Mucosa of gallbladder (tissue), 1 donor: Measurements from ENCODE around the gene KRT33A. TPM values are rescaled to one million over a fixed set of nuclear protein-coding genes. Genes with fewer than 3 reads are reported as not detected.

Experiments
- DNase-seq: peaks from one replicate; pipeline ENCODE4 v3.0.0-alpha.2; 2020; ENCODE audit warnings: low spot score
- total RNA-seq: library from RNA; stranded (reverse); gene quantifications from one replicate; pipeline ENCODE4 v1.2.1, GENCODE V29; 2021
- donor health status: DM: no; HTN: no; CAD: no.

The KRT33A gene
- total RNA-seq, 1 donor from 2014 or later = not detected

- DNase-seq = no peak
Measured at GRCh38 chr17:41302981-41303380, 47.6 kb downstream of the KRT33A start.

- no peak for DNase-seq
Measured at GRCh38 chr17:41301916-41302901, 48.4 kb downstream of the KRT33A start, which contains the start of gene KRTAP29-1. TSS of gene KRTAP29-1 (minus strand) at chr17:41302851. CDS start at chr17:41302851, 0 bp downstream.

DNA sequence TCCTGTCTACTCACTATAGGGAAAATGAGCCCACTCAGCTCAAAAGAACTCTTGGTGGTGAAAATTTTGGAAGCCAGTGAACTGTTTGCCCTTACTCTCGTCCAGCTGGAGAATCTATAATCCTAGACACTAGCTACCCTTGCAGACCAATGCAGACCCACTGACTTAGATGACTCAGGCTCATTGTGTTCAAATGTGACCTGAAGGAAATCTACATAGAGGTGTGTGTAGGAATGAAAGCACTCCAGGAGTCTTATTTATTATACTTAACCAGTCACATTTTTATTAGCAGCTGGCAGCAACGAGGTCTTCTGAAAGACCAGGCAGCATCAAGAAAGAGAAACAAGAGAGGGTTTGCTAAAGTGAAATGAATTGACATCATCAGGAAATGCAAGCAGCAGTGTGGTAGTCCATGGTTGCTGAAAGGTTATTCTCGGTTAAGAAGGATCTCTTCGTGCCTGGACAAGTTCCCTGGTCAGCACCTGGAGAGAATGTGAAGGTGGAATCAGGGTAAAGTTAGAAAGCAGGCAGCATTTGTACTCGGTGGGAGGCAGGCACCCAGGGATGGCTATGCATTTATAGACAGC, 49.3 kb downstream of the KRT33A start:
- no peak for DNase-seq

GRCh38 chr17:41298458-41299135, 52.0 kb downstream of the KRT33A start:
- no peak for DNase-seq

- DNase-seq = no peak
Measured at GRCh38 chr17:41296846-41297245, 53.8 kb downstream of the KRT33A start.

Other genes with a start within 250 kb of the KRT33A start
- not detected for gene KRTAP4-16, start 248.6 kb downstream of the KRT33A start, total RNA-seq
- not detected for gene KRTAP4-9, start 245.4 kb downstream of the KRT33A start, total RNA-seq
- not detected for gene KRTAP4-11, start 232.5 kb downstream of the KRT33A start, total RNA-seq
- gene KRTAP4-12, start 226.6 kb downstream of the KRT33A start, total RNA-seq = not detected
- gene KRTAP4-6, start 210.3 kb downstream of the KRT33A start, total RNA-seq = not detected
- gene KRTAP4-5, start 201.0 kb downstream of the KRT33A start, total RNA-seq = not detected
- not detected for gene KRTAP4-4, start 190.1 kb downstream of the KRT33A start, total RNA-seq
- not detected for gene KRTAP4-3, start 182.6 kb downstream of the KRT33A start, total RNA-seq
- not detected for gene KRTAP4-2, start 172.6 kb downstream of the KRT33A start, total RNA-seq
- gene KRTAP4-1, start 165.9 kb downstream of the KRT33A start, total RNA-seq = not detected
- gene KRTAP9-1, start 160.9 kb downstream of the KRT33A start, total RNA-seq = not detected
- gene KRTAP9-2, start 124.2 kb downstream of the KRT33A start, total RNA-seq = not detected
- not detected for gene KRTAP9-3, start 118.4 kb downstream of the KRT33A start, total RNA-seq
- not detected for gene KRTAP9-8, start 112.8 kb downstream of the KRT33A start, total RNA-seq
- gene KRTAP9-4, start 101.1 kb downstream of the KRT33A start, total RNA-seq = not detected
- not detected for gene KRTAP9-9, start 95.4 kb downstream of the KRT33A start, total RNA-seq
- gene KRTAP9-6, start 85.5 kb downstream of the KRT33A start, total RNA-seq = not detected
- not detected for gene KRTAP9-7, start 75.1 kb downstream of the KRT33A start, total RNA-seq
- gene KRTAP29-1, start 48.0 kb downstream of the KRT33A start, total RNA-seq = not detected
- not detected for gene KRTAP16-1, start 41.5 kb downstream of the KRT33A start, total RNA-seq
- not detected for gene KRTAP17-1, start 35.1 kb downstream of the KRT33A start, total RNA-seq
- gene KRT33B, start 19.0 kb upstream of the KRT33A start, total RNA-seq = not detected
- not detected for gene KRT34, start 31.5 kb upstream of the KRT33A start, total RNA-seq
- gene KRT31, start 46.8 kb upstream of the KRT33A start, total RNA-seq = not detected
- not detected for gene KRT37, start 73.8 kb upstream of the KRT33A start, total RNA-seq
- gene KRT38, start 90.2 kb upstream of the KRT33A start, total RNA-seq = not detected
- gene KRT32, start 116.6 kb upstream of the KRT33A start, total RNA-seq = not detected
- gene KRT35, start 130.3 kb upstream of the KRT33A start, total RNA-seq = not detected
- gene KRT36, start 139.1 kb upstream of the KRT33A start, total RNA-seq = not detected
- 0.40 TPM for gene KRT13, start 154.8 kb upstream of the KRT33A start, total RNA-seq
- 5.6 TPM for gene KRT15, start 168.1 kb upstream of the KRT33A start, total RNA-seq
- gene KRT19, start 177.5 kb upstream of the KRT33A start, total RNA-seq = 1,522 TPM
- gene KRT9, start 221.2 kb upstream of the KRT33A start, total RNA-seq = not detected
- 0.20 TPM for gene KRT14, start 236.1 kb upstream of the KRT33A start, total RNA-seq